GM23248 (cell line): ENCODE data around the gene MSH6.

ENCODE experiments used
- EZH2 ChIP-seq: fragments of 200-600 bp; sonication (generic); IDR thresholded peaks from 2 replicates; pipeline ENCODE4 v1.6.1; 2018; ENCODE audit warnings: antibody characterized with exemption, mild to moderate bottlenecking; ENCODE audit not compliant: insufficient read depth, poor library complexity, severe bottlenecking
- EZH2phosphoT487 ChIP-seq: fragments of 200-600 bp; sonication (generic); IDR thresholded peaks from 2 replicates; pipeline ENCODE4 v1.6.1; 2018; ENCODE audit warnings: antibody characterized with exemption, moderate library complexity, mild to moderate bottlenecking, low read depth; ENCODE audit not compliant: insufficient read depth

DNA sequence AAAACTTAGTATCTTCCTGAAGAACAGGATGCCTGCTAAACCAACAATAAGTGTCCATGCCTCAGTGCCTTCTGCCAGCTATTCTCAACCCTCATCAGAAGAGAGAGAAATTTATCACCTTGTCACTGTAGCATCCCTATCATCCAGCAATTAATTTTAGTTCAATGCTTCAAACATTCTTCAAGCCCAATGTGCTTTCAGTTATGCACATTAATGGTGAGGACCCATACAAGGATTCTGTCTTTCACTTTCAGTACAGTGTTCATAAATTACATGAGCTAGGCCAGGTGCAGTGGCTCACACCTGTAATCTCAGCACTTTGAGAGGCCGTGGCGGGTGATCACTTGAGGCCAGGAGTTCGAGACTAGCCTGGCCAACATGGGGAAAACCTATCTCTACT is 47.0 kb upstream of the MSH6 start:
- TF ChIP-seq EZH2 (no peak), EZH2phosphoT487 (no peak)
